ENCODE results near the gene SEMA6D.

DNA sequence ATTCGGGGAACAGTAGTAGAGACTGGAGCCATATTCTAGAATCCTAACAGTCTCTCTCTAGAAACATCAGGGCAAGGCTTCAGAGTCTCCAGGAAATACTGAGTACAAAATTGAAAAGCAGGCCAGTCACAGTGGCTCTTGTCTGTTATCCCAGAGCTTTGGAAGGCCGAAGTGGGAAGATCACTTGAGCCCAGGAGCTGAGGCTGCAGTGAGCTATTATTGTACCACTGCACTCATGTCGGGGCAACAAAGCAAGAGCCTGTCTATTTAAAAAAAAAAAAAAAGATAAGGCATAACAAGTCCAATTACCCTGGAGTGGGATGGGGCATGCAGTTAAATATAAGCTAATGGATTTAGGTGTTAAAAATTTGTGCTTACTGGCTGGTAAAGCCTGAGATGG, 79.0 kb downstream of the SEMA6D start:
- TF ChIP-seq BHLHE40 (IDR thresholded peaks at IDR 0.05; ENCODE audit: borderline replicate concordance) (no peak), SP1 (IDR thresholded peaks at IDR 0.05) (no peak), ZNF384 (IDR thresholded peaks at IDR 0.05) (no peak)
- TF ChIP-seq, protein P1, sequence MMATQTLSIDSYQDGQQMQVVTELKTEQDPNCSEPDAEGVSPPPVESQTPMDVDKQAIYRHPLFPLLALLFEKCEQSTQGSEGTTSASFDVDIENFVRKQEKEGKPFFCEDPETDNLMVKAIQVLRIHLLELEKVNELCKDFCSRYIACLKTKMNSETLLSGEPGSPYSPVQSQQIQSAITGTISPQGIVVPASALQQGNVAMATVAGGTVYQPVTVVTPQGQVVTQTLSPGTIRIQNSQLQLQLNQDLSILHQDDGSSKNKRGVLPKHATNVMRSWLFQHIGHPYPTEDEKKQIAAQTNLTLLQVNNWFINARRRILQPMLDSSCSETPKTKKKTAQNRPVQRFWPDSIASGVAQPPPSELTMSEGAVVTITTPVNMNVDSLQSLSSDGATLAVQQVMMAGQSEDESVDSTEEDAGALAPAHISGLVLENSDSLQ (IDR thresholded peaks at IDR 0.05) = no peak

Data from HEK293T (cell line).